Astrocyte (in vitro differentiated cells and primary cell): ENCODE data around the gene COL6A1.

Experiments
- EZH2 ChIP-seq: IDR thresholded peaks from 2 replicates; pipeline ENCODE4 v1.6.1; 2012; ENCODE audit warnings: mild to moderate bottlenecking, low read length, inconsistent platforms; ENCODE audit not compliant: insufficient read depth
- TF ChIP-seq, protein P1 (sequence below): IDR thresholded peaks from 2 replicates; pipeline ENCODE4 v1.5.1; 2011; ENCODE audit warnings: low read depth, mild to moderate bottlenecking, inconsistent platforms, low read length, moderate library complexity; ENCODE audit not compliant: insufficient read depth

DNA sequence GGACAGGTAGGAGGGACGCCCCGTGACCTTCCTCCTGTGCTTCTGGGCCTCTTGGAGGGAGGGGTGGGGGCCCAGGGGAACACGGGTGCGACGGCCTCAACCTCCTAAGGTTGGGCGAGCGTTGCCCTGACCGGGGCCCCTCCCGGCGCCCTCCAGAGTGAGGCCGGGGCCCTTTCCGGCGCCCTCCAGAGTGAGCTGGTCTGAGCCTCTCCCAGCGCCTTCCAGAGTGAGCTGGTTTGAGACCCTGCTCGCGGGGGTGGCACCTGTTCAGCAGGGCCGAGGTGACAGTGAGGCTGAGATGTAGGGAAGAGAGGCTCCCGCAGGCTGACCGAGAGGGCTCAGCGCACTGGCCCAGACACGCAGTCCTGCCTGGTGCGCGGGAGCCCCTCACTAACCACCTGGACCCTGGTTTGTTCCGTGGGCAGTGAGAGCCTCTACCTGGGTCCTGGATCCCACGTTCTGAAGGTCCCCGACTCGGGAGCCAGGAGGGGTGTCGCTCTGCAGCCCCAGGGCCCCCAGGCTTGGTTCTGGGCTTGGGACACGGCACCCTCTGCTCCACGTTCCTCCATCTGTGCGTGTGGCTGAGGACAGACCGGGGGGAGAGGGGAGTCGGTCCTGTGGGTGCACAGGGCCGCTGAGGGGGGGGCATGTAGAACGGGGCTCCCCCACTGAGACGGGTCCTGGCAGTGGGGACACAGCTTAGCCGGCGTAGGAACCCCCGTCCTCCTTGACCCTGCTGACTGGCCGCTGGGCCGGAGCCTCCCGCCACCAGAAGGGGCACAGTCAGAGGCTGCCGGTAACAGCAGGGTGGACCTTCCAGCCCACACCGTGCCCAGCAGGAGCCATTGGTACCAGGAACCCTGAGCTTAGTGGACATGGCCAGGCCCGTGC lies 1.4 kb downstream of the COL6A1 start:
- TF ChIP-seq, protein P1, sequence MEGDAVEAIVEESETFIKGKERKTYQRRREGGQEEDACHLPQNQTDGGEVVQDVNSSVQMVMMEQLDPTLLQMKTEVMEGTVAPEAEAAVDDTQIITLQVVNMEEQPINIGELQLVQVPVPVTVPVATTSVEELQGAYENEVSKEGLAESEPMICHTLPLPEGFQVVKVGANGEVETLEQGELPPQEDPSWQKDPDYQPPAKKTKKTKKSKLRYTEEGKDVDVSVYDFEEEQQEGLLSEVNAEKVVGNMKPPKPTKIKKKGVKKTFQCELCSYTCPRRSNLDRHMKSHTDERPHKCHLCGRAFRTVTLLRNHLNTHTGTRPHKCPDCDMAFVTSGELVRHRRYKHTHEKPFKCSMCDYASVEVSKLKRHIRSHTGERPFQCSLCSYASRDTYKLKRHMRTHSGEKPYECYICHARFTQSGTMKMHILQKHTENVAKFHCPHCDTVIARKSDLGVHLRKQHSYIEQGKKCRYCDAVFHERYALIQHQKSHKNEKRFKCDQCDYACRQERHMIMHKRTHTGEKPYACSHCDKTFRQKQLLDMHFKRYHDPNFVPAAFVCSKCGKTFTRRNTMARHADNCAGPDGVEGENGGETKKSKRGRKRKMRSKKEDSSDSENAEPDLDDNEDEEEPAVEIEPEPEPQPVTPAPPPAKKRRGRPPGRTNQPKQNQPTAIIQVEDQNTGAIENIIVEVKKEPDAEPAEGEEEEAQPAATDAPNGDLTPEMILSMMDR = no peak
- no peak for TF ChIP-seq EZH2
